Liver (tissue), 9 donors: Measurements from ENCODE around the gene SH3PXD2A. TPM values are rescaled to one million over a fixed set of nuclear protein-coding genes. Genes with fewer than 3 reads are reported as not detected.

Source experiments
- DNase-seq: peaks from one replicate; pipeline ENCODE4 v3.0.0-alpha.2; 2017; ENCODE audit warnings: low spot score
- H3K27ac ChIP-seq, 2 donors: one replicate each; pipeline ENCODE4 v1.7.0; 2013; ENCODE audit warnings: inconsistent platforms in 2 of 2, low read length in 2 of 2, control low read depth in 1 of 2, low read depth in 1 of 2, mild to moderate bottlenecking in 1 of 2
- H3K27me3 ChIP-seq, 4 donors: one replicate each; pipeline versions ENCODE4 v1.6.1 to v1.7.0; 2013; ENCODE audit warnings: low read length in 3 of 4, inconsistent platforms in 1 of 4, mild to moderate bottlenecking in 1 of 4, moderate library complexity in 1 of 4; ENCODE audit not compliant: control insufficient read depth in 4 of 4, insufficient read depth in 4 of 4
- H3K36me3 ChIP-seq, 4 donors: one replicate each; pipeline versions ENCODE4 v1.6.1 to v1.7.0; 2013; ENCODE audit warnings: low read length in 3 of 4, mild to moderate bottlenecking in 3 of 4, low read depth in 1 of 4, moderate library complexity in 1 of 4; ENCODE audit not compliant: control insufficient read depth in 4 of 4, insufficient read depth in 3 of 4
- H3K4me1 ChIP-seq, 4 donors: one replicate each; pipeline versions ENCODE4 v1.6.1 to v1.7.0; 2013; ENCODE audit warnings: low read length in 3 of 4, mild to moderate bottlenecking in 3 of 4, moderate library complexity in 1 of 4; ENCODE audit not compliant: control insufficient read depth in 4 of 4, insufficient read depth in 4 of 4
- H3K4me3 ChIP-seq, 3 donors: one replicate each; pipeline versions ENCODE4 v1.6.1 to v1.7.0; 2013; ENCODE audit warnings: low read length in 3 of 3, control low read depth in 1 of 3, low read depth in 1 of 3, mild to moderate bottlenecking in 1 of 3
- H3K9ac ChIP-seq, 2 donors: one replicate each; pipeline ENCODE4 v1.7.0; 2013; ENCODE audit warnings: low read length in 2 of 2, mild to moderate bottlenecking in 2 of 2, moderate library complexity in 2 of 2, control low read depth in 1 of 2, low read depth in 1 of 2
- H3K9me3 ChIP-seq, 4 donors: one replicate each; pipeline versions ENCODE4 v1.6.1 to v1.7.0; 2013; ENCODE audit warnings: low read length in 3 of 4; ENCODE audit not compliant: control insufficient read depth in 4 of 4
- ATF3 ChIP-seq: IDR thresholded peaks from 2 replicates; pipeline ENCODE4 v1.6.1; 2016; ENCODE audit warnings: antibody characterized with exemption
- CTCF ChIP-seq: fragments of 150-350 bp; IDR thresholded peaks from 2 replicates; pipeline ENCODE4 v1.5.1; 2017; ENCODE audit warnings: improper control_type of control experiment, low read depth, low read length; ENCODE audit not compliant: missing input control
- EGR1 ChIP-seq, 2 donors: IDR thresholded peaks; 2 replicates each; pipeline ENCODE4 v1.6.1; 2016 to 2018; ENCODE audit warnings: antibody characterized with exemption in 2 of 2, low read depth in 2 of 2
- FOXA1 ChIP-seq: IDR thresholded peaks from 2 replicates; pipeline ENCODE4 v1.6.1; 2016; ENCODE audit warnings: antibody characterized with exemption
- FOXA2 ChIP-seq: IDR thresholded peaks from 2 replicates; pipeline ENCODE4 v1.6.1; 2016; ENCODE audit warnings: antibody characterized with exemption
- GABPA ChIP-seq, 2 donors: IDR thresholded peaks in 1 of 2; conservative IDR thresholded peaks in 1 of 2; 2 replicates each; pipeline ENCODE4 v1.6.1; 2016; ENCODE audit warnings: antibody characterized with exemption in 2 of 2, mild to moderate bottlenecking in 1 of 2, moderate library complexity in 1 of 2
- HNF4A ChIP-seq, 2 donors: conservative IDR thresholded peaks; 2 replicates each; pipeline ENCODE4 v1.6.1; 2016; ENCODE audit warnings: antibody characterized with exemption in 2 of 2, mild to moderate bottlenecking in 2 of 2
- HNF4G ChIP-seq: IDR thresholded peaks from 2 replicates; pipeline ENCODE4 v1.6.1; 2016; ENCODE audit warnings: antibody characterized with exemption
- JUND ChIP-seq, 2 donors: IDR thresholded peaks; 2 replicates each; pipeline ENCODE4 v1.6.1; 2016; ENCODE audit warnings: antibody characterized with exemption in 2 of 2
- MAX ChIP-seq: IDR thresholded peaks from 2 replicates; pipeline ENCODE4 v1.6.1; 2016; ENCODE audit warnings: antibody characterized with exemption
- NR2F2 ChIP-seq: IDR thresholded peaks from 2 replicates; pipeline ENCODE4 v1.6.1; 2016; ENCODE audit warnings: antibody characterized with exemption
- RAD21 ChIP-seq, 2 donors: IDR thresholded peaks; 2 replicates each; pipeline ENCODE4 v1.6.1; 2016; ENCODE audit warnings: antibody characterized with exemption in 2 of 2, mild to moderate bottlenecking in 2 of 2
- REST ChIP-seq: IDR thresholded peaks from 2 replicates; pipeline ENCODE4 v1.6.1; 2016; ENCODE audit warnings: antibody characterized with exemption, mild to moderate bottlenecking
- RXRA ChIP-seq, 2 donors: IDR thresholded peaks; 2 replicates each; pipeline ENCODE4 v1.6.1; 2017 to 2018; ENCODE audit warnings: antibody characterized with exemption in 2 of 2, mild to moderate bottlenecking in 1 of 2
- SP1 ChIP-seq: IDR thresholded peaks from 2 replicates; pipeline ENCODE4 v1.6.1; 2018; ENCODE audit warnings: antibody characterized with exemption, mild to moderate bottlenecking
- TAF1 ChIP-seq: conservative IDR thresholded peaks from 2 replicates; pipeline ENCODE4 v1.6.1; 2016; ENCODE audit warnings: antibody characterized with exemption, mild to moderate bottlenecking
- YY1 ChIP-seq: IDR thresholded peaks from 2 replicates; pipeline ENCODE4 v1.6.1; 2016; ENCODE audit warnings: antibody characterized with exemption, mild to moderate bottlenecking
- whole genome bisulfite sequencing: extraction: QIAGEN DNeasy Blood & Tissue Kit; methylation state at CpG from one replicate; pipeline ENCODE4 v1.1.7; 2013; 5-methylcytosine and 5-hydroxymethylcytosine counted together
- polyA plus RNA-seq, 2 donors: library from polyadenylated mRNA; stranded (reverse) in 1 of 2; unstranded in 1 of 2; fragments of 200-250 nt in 1 of 2; fragments of >200 nt in 1 of 2; fragmentation: Nextera tagmentation in 1 of 2; extraction: Ambion mirVana in 1 of 2; gene quantifications; one replicate each; pipeline versions ENCODE4 v1.2.1 to v1.2.3, GENCODE V29; 2013 to 2015
- total RNA-seq, 2 donors: library from RNA; depleted of rRNA; stranded (reverse); fragments of >200 nt; gene quantifications; one replicate each; pipeline ENCODE4 v1.2.3, GENCODE V29; 2014
- donor health status: healthy.
- donor health status: healthy.
- donor health status: healthy.
- donor health status: healthy.
- donor health status: healthy.

Gene SH3PXD2A
- total and polyA plus RNA-seq, 4 donors: 0.82 to 5.5 (median 3.9) TPM

GRCh38 chr10:103851261-103851660, 4.1 kb downstream of the SH3PXD2A start:
- Histone ChIP-seq H3K27me3 (no peaks in the 10 kb centered on the region), H3K4me1 (peaks cover 7 to 30% (median 20%) of the 10 kb centered on the region in 4 donors), H3K36me3 (no peaks in the 10 kb centered on the region), H3K27ac (no peak overlapping the region), H3K9me3 (no peaks in the 10 kb centered on the region), H3K4me3 (no peak overlapping the region), H3K9ac (no peak overlapping the region)
- DNase-seq: no peak
- no peak for TF ChIP-seq FOXA1
- TF ChIP-seq HNF4G: no peak
- no peak for TF ChIP-seq JUND (IDR thresholded peaks at IDR 0.05)
- no peak for TF ChIP-seq CTCF
- no peak for TF ChIP-seq NR2F2
- TF ChIP-seq YY1: no peak
- TF ChIP-seq EGR1 (IDR thresholded peaks at IDR 0.05; ENCODE audit: low read depth in 2 of 2): no peak
- no peak for TF ChIP-seq GABPA (IDR thresholded peaks at IDR 0.05 in 1 of 2, conservative IDR thresholded peaks at IDR 0.05 in 1 of 2)
- no peak for TF ChIP-seq SP1
- WGBS: 86% methylated on average over 4 of the region's 4 CpGs

- H3K9me3 ChIP-seq: no peaks in the 10 kb centered on the region
These were observed 4.8 kb downstream of the SH3PXD2A start for GRCh38 chr10:103850572-103850895.

GRCh38 chr10:103849880-103850571, 5.3 kb downstream of the SH3PXD2A start:
- Histone ChIP-seq H3K9ac (no peak overlapping the region), H3K4me3 (no peak overlapping the region), H3K27ac (peak overlapping the region in 1 of 2 donors; percentile 20), H3K4me1 (peaks cover 5 to 28% (median 17%) of the 10 kb centered on the region in 4 donors), H3K9me3 (no peaks in the 10 kb centered on the region), H3K36me3 (no peaks in the 10 kb centered on the region), H3K27me3 (no peaks in the 10 kb centered on the region)
- DNase-seq: no peak
- 68% methylated on average over 8 of the region's 8 CpGs for WGBS
- TF ChIP-seq YY1: no peak
- TF ChIP-seq HNF4A (conservative IDR thresholded peaks at IDR 0.05): no peak
- TF ChIP-seq TAF1: no peak
- no peak for TF ChIP-seq FOXA2
- TF ChIP-seq FOXA1: no peak
- TF ChIP-seq EGR1 (IDR thresholded peaks at IDR 0.05; ENCODE audit: low read depth in 2 of 2): no peak
- no peak for TF ChIP-seq CTCF
- no peak for TF ChIP-seq NR2F2
- TF ChIP-seq RXRA (IDR thresholded peaks at IDR 0.05): no peak
- no peak for TF ChIP-seq RAD21 (IDR thresholded peaks at IDR 0.05)
- no peak for TF ChIP-seq ATF3
- TF ChIP-seq SP1: no peak
- TF ChIP-seq MAX: no peak
- TF ChIP-seq HNF4G: no peak
- TF ChIP-seq REST: no peak
- no peak for TF ChIP-seq GABPA (IDR thresholded peaks at IDR 0.05 in 1 of 2, conservative IDR thresholded peaks at IDR 0.05 in 1 of 2)

More at GRCh38 chr10:103850572-103850895, 4.8 kb downstream of the SH3PXD2A start:
- Histone ChIP-seq H3K9ac (no peak overlapping the region), H3K4me3 (no peak overlapping the region), H3K4me1 (peaks cover 5 to 28% (median 17%) of the 10 kb centered on the region in 4 donors), H3K36me3 (no peaks in the 10 kb centered on the region), H3K27me3 (no peaks in the 10 kb centered on the region), H3K27ac (no peak overlapping the region)
- TF ChIP-seq HNF4G (no peak), MAX (no peak)
- DNase-seq: no peak
- 73% methylated on average over 3 of the region's 3 CpGs for WGBS
